Measurements from ENCODE around the gene ITPR2.

DNA sequence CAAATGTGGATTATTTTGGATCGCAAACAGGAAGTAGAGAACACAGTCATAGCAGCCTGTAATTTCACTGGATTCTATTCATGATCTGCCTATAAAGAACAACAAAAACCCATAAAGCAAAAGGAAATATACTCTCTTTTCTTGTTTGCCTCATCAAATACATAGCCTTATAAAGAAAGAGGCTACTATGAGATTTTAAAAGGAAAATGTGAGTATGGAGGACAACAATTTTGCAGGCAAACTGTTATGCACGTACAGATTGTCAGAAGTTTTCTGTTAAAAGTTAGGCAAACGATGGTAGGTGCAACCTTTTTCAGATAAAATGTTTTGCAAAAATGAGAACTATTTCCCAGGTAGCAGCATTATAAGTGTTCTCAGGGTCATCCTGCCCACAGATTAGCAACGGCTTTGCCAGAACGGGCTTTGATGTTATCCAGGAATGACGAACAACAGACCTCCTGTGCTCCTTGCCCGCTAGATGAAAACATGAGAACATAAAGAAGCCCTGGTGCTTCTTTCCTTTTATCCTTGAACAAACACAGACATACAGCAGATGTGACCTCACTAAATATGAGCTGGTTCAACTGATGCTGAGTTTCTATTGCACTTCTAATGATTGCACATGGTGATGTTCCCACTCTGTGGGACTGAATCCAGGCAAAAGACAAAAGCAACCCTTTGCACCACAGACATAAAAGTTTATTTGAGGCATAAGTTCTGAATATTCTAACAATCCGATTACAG lies 88.1 kb downstream of the ITPR2 start:
- no peak for TF ChIP-seq CTCF (IDR thresholded peaks at IDR 0.05)
- no peak for TF ChIP-seq POLR2A (IDR thresholded peaks at IDR 0.05)

Measured in adrenal gland (tissue), 5 donors.